WTC11 (cell line): ENCODE measurements around the gene RBP3.

Experiments
- ATF1 ChIP-seq: sonication (generic); formaldehyde crosslinking; IDR thresholded peaks from 2 replicates; pipeline ENCODE4 v1.8.1; 2023; ENCODE audit warnings: mild to moderate bottlenecking, moderate library complexity, missing genetic modification reagents
- CTCF ChIP-seq: fragments of 200-600 bp; IDR thresholded peaks from 2 replicates; pipeline ENCODE4 v1.8.0; 2022; ENCODE audit warnings: antibody characterized with exemption
- GABPB1 ChIP-seq: sonication (generic); formaldehyde crosslinking; IDR thresholded peaks from 2 replicates; pipeline ENCODE4 v1.8.1; 2023; ENCODE audit warnings: mild to moderate bottlenecking, missing genetic modification reagents
- MAX ChIP-seq: sonication (generic); formaldehyde crosslinking; IDR thresholded peaks from 2 replicates; pipeline ENCODE4 v1.8.0; 2022; ENCODE audit warnings: mild to moderate bottlenecking, missing genetic modification reagents
- NFE2L1 ChIP-seq: sonication (generic); formaldehyde crosslinking; IDR thresholded peaks from 2 replicates; pipeline ENCODE4 v1.8.1; 2023; ENCODE audit warnings: missing genetic modification reagents
- NR3C1 ChIP-seq: sonication (generic); formaldehyde crosslinking; conservative IDR thresholded peaks from 2 replicates; pipeline ENCODE4 v1.8.1; 2023; ENCODE audit warnings: low read depth, mild to moderate bottlenecking, missing genetic modification reagents
- ZNF232 ChIP-seq: sonication (generic); formaldehyde crosslinking; IDR thresholded peaks from 2 replicates; pipeline ENCODE4 v1.8.0; 2022; ENCODE audit warnings: mild to moderate bottlenecking, missing genetic modification reagents

- TF ChIP-seq ZNF232 (CRISPR knock-in tag) (no peak), ATF1 (CRISPR knock-in tag) (no peak), MAX (CRISPR knock-in tag) (no peak), NFE2L1 (CRISPR knock-in tag) (no peak), CTCF (no peak), GABPB1 (CRISPR knock-in tag) (no peak), NR3C1 (CRISPR knock-in tag) (no peak)
Observed at GRCh38 chr10:47350671-47351640, 2.8 kb downstream of the RBP3 start.
